Measurements from ENCODE around the gene ADAMTSL1.

The ADAMTSL1 gene

DNA sequence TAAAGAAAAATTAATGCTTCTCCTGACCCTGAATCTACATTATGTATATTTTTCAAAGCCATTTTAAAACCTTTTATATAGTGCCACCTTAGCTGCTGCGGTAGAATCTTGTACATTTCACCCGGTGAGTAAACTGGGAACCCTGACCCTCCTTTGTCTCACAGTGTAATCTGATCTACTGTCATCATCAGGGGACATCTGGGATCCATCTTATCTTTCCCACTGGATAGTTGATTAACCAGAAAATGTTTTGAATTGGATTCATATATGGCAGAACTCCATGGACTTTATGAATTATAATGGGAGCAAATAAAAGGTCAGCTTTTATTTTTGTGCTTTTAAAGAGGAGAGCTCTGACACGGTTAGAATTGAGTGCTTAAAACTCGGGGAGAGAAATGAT is 95.0 kb downstream of the ADAMTSL1 start:
- DNase-seq = no peak

DNA sequence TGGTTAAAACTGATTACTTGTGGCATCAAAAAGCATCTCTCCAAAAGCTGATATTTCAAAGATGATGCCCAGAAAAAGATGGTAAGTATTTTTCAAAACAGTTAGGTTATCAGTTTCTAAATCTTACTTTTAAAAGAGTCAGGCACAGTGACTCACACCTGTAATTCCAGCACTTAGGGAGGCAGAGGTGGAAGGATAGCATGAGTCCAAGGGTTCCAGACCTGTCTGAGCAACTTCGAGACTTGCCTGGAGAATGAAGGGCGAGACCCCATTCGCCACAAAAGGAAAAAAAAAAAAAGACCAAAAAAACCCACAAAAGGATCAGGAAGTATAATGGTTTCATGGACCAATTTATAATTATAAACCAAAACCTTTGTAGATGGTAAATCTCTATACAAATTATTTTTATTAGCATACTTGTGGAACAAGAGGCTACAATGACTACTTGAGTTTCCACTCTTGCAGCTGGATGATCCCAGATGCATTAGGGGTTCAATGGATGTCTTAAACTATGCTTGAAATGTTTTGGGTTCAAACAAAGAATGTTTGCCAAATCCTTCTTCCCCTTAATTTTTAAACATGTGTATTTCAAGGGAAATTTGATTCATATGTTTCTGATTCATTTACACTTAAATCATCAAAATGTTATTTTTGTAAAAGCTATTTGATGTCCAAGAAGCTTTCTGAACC is 96.1 kb downstream of the ADAMTSL1 start:
- no peak for DNase-seq

DNA sequence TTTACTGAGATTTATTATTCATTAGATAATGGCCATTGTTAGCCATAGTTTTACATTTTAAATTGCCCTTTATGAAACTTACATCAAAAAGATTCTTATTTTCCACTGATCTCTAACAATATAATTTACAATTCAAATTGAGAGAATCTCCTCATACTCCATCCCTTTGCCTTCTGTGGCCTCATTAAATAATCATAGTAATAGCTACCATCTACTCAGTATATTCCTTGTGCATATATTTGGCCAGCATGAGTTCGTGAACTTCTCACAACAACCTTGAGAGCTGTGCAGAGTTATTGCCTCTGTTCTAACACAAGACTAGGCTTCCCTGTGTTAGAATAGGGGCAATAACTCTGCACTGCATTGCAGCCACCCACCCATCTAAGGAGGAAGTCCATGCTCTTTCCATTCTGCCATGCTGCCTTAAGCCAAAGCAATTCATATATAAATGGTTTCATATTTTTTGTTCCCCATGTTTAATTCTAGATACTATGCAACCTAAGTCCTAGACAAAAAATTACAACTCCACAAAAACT is 99.1 kb downstream of the ADAMTSL1 start:
- no peak for DNase-seq

DNA sequence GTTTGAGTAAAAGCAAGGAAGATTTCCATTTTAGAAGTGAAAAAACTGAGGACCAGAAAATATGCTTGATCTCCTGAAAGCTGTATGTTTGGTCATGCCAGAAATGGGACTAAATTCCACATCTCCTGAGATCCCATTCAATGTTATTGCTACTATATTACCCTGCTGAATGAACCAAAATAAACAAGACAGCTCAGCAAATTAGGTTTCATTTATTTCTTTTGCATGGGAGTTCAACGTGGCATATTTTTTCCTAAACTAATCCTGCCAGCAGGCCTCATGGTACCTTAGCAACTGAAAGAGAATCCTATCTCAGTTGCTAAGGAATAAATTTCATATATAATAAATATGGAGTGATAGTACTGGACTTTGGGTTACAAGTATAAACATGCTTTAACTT is 101.7 kb downstream of the ADAMTSL1 start:
- no peak for DNase-seq

DNA sequence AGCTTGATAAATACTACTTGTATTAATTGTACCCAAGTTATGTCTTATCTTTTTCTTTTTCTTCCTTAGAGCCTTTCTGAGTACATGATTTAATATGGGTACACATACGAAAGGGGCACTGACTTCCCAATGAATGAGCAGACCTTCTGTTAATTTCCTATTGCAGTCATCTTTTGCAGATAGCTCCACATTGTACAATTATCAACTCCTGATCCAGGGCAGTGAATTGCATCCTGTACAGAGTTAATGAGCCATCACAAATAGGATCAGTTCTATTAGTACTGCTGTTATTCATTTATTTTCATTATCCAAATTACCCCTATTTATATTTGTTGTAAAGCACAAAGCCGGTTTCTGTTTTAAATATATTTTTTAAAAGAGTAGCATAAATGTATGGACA is 105.6 kb downstream of the ADAMTSL1 start:
- DNase-seq = no peak

DNA sequence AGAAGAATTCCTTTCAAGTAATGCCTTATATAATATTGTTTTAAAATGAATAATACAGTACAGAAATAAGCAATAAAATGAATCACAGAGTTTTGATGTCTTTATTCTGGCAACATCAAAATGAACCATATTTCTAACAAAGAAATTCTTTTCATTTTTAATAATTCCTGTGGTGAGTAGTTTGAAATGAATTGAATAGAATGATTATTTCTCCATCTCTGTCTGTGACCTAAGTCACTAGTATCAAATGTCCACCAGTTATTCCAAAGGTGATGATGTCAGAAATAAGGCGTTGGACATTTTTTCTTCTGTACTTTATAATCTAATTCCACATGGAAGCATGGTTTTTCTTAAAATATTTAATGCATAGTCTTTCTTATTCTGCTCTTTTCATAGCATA is 106.2 kb downstream of the ADAMTSL1 start:
- no peak for DNase-seq

DNA sequence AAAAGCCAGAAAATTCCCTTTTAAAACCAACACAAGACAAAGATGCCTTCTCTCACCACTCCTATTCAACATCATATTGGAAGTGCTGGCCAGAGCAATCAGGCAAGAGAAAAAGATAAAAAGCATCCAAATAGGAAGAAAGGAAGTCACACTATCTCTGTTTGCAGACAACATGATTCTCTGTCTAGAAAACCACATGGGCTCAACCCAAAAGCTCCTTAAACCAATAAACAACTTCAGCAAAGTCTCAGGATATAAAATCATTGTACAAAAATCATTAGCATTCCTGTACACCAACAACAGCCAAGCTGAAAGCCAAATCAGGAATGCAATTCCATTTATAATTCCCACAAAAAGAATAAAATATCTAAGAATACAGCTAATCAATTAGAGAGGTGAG is 112.0 kb downstream of the ADAMTSL1 start:
- DNase-seq = no peak

DNA sequence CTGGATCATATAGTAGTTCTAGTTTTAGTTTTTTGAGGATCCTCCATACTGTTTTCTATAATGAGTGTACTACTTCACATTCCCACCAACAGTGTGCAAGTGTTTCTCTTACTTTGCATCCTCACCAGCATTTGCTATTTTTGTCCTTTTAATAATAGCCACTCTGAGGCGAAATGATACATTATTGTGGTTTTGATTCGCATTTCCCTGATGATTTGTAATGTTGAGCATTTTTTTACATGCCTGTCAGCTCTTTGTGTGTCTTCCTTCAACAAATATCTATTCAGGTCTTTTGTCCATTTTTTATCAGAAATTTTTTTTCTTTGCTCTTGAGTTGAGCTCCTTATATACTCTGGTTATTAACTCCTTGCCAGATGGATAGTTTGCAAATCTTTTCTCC is 114.0 kb downstream of the ADAMTSL1 start:
- no peak for DNase-seq

DNA sequence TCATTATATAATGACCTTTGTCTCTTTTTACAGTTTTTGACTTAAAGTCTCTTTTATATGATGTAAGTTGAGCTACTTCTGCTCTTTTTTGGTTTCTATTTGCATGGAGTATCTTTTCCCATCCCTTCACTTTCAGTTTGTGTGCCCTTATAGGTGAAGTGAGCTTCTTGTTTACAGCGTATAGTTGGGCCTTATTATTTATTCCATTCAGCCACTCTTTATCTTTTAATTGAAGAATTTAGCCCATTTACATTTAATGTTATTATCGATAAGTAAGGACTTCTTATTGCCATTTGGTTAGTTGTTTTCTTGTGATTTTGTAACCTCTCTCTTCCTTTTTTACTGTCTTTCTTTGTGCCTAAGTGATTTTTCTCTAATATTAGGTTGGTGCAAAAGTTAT is 117.3 kb downstream of the ADAMTSL1 start:
- no peak for DNase-seq

DNA sequence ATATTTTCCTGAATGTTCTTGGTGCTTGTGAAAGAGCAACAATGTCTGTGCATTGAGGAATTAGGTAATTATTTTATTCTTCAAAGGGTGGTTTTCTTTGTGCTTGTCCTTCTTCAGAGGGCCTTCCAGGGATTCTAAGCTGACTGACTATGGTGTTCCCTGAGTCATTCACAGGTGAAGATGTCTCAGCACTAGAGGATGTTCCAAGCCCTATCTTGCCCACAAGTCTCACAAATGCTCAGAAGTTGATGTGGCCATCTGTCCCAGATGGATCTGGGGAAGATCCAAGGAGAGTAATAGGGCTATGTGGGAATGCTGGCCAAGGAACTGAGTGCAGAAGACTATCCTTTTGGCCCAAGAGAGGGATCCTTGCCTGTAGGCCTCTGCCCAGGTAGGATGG is 120.9 kb downstream of the ADAMTSL1 start:
- no peak for DNase-seq

DNA sequence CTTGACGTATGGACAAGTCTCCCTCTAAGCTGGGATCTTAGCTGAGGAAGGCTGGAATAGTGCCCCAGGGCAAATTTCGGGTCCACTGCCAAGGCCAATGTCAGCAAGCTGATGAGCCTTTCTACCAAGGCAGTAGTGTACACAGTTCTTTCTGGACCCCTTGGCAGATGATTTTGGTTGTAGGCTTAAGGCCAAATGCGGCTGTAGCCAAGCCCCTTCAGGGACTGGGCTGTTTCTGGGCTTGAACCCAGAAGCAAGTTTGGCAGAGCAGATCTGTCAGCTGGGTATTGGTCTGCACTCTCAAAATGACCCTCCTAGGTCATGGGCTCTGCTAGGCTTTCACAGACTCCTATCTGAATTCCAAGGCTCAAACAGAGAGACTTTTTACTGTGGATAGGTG is 121.6 kb downstream of the ADAMTSL1 start:
- no peak for DNase-seq

DNA sequence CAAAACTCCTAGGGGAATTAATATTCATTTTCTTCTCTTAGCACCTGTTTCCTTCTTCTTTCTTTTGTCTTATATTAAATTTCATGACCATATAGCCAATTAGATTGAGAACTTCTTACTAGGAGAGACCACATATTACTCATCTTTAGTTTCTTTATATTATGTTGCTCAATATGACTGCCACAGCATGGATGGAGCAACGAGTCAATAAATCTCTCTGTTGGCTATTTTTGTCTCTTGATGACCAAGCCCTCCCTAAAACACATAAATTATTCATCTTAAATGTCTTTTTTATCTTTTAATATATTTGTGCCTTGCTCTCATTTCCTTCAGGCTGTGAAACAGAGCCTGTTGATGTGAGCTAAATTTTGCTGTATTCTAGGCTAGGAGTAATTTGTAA is 123.0 kb downstream of the ADAMTSL1 start:
- DNase-seq = no peak

DNA sequence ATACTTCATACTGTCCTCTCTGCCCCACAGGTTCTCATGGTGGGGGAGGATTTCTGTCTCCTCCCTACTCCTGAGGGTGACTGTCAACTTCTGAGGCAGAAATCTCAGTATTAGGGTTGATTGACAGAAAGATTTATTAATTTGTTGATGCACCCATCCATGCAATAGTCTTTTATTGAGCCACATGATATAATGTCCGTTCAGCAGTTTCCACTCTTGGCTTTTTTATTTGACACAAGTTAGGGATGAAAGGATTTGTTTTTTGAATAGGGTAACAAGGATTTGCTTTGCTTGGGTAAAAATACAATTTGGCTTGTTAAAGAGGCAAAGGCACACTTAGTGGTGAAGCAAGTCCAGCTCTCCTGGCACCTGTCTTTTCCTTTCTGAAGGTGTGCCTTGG is 125.0 kb downstream of the ADAMTSL1 start:
- DNase-seq = no peak

DNA sequence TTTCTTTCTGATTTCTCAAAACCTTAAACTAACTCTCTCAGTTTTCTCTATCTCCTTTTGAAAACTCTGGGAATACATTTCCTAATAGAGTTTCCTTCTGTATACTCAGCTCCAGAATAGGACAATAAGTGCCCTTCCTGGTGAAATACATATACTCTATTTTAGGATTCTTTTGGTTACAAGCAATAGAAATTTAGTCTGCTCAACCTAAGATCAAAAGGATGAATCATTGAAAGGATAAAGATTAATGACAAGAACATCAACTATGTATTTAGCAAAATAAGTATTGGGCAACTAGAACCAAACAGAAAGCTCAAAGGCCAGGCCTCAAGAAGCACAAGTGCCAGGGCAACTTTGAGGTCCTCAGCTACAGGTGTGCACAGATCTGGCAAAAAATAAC is 127.1 kb downstream of the ADAMTSL1 start:
- DNase-seq = no peak

DNA sequence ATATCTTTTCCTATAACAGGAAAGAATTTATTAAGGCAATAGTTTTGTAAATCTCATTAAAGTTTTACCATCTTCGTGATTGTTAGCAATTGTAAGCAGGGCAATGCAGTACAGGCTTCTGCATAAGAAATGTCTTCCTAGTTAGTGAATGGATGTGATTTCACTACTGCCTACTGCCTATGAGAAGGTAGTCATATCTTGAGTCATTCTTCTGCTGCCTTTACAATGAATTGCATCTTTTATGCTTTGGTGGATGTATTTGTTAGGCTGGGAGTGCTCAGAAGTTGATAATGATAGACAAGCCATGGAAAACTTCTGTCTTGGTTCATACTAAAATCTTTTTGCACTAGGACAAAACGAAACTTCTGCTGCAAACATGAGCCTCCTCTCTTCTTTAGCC is 128.0 kb downstream of the ADAMTSL1 start:
- DNase-seq = no peak

DNA sequence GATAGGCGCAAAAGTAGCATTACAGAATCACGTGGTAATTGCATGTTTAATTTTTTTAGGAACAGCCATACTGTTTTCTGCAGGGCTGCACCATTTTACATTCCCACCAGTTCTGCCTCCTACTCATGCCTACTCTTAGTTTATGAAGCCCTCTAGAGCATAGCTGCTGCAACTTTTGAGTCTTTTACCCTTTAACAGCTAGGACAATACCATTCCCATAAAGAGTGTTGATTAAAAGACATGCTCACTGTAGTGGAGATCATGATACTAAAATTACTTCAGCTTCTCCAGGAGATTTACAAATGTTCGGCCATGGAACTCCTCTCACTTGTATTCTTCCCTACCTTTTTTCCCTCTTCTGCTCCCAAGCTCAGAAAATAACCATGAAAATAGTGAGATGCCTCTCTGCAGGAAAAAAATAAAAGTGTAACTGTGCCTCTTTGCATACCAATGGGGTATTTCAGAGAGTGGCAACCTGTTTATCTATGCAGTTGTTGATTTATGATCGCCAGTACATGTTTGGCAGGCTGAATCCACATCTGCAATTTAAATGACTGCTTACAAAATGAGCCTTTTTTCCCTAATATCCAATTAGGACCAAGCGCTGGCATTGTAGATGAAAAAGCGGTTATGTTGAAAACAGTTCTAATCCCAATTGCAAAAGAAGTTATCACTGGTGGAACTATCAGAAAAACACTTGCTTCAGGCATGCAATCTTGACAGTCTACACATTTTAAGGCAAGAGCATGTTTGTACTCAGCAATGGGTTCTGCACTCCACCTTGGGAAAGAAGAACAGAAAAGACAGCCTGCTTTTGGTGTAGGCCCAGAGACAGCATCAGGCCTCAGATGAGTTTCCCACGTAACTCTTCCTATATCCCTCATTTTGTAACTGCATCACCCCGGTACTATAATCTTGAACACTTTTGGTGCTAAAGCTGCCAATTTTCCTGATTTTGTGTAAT is 131.1 kb downstream of the ADAMTSL1 start:
- no peak for DNase-seq

DNA sequence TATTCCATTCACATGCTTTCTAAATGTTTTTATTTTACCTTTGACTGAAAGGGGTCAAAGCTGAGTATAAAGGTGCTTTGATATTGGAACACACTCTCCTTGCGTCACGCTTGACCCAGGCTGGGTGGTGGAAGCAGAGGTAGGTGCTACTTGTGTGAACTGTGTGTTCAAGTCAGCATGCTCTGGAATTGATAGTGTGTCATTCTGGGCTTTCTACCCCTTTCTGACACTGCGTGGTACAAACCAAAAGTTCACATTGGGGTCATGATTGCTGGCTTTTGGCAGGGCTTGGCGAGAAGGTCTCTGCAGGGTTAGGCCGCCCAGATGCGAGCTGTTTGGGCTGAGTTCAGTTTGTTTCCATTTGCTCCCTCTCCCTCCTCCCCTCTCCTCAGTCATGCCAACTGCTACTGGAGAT is 131.8 kb downstream of the ADAMTSL1 start:
- DNase-seq = no peak

DNA sequence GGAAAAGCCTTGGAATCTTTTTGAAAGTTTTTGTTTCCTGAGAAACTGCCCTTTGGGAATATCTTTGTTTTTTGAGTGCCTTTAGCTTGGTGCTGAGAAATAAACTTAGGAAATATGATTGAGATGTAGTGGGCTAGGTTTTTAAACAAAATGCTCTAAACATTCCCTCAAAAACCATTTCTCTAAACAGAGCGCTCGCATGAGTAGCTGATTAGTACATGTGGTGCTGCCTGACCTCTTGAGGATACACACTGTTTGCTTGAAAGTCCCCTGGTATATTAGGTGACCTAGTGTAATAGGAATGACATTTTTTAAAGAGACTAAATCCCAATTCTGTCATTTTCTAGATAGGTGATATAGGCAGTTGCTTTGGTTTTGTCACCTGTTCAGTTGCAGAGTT is 132.3 kb downstream of the ADAMTSL1 start:
- DNase-seq = no peak

DNA sequence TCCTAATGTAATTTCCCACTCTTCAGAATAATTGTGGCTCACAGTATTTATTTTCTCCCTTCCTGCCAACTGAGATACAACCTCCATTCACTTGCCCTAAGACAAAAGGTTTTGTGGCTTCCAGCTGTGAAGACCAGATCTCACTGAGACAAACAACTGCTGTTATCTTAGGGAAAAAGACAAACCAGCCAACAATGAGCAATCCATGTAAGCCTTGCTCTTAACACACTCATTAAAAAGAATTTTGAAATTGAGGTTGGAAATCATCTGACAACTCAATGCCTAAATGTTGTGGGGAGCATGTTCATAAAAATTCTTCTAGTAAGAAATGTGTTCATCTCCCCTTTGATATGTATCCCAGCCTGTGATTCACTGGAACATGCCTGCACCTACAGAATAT is 132.9 kb downstream of the ADAMTSL1 start:
- no peak for DNase-seq

DNA sequence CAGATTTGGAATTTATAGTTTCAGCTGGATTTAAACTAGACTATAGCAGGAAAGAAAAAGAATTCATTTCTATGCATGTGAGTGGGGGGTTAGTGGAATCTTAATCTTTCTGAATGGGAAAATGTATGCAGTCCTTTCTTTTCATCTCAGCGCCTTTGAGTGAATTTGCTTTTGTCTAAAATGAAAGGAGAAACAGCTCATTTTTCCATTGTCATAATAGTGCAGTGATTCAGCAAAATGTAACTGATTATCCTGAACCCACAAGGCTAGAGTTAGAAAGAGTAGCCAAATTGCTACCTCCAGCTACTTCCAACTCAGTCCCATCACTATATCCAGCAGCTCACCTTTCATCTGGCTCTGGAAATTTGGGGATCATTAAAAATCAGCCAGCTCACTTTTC is 134.4 kb downstream of the ADAMTSL1 start:
- DNase-seq = no peak

DNA sequence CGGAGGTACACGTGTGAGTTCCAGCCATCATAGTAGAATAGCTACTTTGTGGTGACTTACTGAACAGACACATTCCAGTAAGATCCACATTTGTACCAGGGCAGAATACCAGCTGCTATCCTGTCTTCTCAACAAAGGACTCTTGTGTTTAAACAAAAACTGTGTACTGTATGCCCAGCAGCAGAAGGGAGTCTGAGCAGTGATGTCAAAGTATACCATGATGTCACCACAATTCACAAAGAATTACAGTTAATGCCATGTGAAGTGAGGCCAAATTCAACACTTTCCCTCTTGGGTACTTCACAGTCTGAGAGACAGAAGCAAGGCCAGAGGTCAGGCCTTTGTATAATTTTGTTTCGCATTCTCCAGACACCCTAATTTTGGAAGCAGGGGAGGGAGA is 137.0 kb downstream of the ADAMTSL1 start:
- DNase-seq = no peak

DNA sequence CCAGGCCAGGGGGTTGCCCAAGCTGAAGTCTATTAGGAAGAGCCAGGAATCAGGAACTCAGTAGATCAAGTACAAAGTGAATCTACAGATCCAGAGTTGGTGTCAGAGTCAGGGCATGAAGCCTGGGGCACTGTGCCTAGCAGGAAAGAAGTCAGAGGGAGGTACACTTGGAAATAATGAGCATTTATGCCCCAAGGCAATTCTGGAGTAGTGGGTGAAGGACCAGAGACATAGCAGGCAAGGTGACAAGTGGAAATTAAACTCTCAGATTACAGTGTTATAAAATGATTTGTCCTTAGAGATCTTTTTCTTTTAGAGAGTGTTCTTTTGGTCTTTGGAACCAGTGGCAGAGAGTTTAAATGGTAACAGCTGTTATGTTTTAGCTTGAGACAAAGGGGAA is 138.0 kb downstream of the ADAMTSL1 start:
- no peak for DNase-seq

DNA sequence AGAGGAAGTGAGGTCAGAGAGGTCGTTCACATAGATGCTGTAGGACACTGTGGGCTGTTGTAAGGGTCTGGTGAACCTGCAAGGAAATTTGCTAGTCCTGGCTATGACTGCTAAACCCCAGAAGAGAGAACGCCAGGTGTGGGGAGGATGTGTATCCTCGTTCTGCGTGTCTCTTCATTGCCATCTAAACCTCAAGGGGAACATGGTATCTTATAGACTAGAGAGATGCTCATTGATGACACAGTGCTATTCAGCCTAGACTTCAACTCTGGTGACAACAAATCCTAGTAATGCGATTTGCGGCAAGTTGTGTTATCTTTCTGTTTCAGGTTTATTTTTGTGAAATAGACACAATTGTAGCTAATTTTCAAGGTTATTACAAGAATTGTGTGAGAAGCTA is 140.2 kb downstream of the ADAMTSL1 start:
- no peak for DNase-seq

DNA sequence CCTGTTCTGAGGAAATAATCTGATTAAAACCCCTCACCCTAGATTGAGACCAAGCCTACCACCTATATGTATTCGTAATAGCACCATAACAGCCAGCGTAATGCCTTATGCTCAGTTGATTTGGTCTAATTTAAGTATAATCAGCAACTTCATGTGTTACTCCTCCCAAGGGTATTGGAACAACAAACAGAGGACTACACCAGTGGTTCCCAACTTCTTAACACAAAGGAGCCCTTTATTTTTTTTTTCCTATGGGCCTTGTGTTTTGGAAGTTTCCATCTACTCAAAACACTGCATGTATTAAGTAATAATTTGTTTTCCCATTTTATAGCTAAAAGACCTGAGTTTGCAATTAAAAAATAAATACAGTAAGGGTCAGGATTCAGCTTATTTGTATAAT is 140.7 kb downstream of the ADAMTSL1 start:
- DNase-seq = no peak

Measured in CD4-positive, alpha-beta T cell treated with Interleukin-21 for 1 hour (primary cell).